Activated naive CD4-positive, alpha-beta T cell treated with anti-CD3 and anti-CD28 coated beads, Interleukin-2, amount 50 U/mL, for 72 hours (primary cell): ENCODE data around the gene WNT1. TPM values are rescaled to one million over a fixed set of nuclear protein-coding genes. Genes with fewer than 3 reads are reported as not detected.

Experiments
- ATAC-seq, 2 donors: fragments of 150-1000 bp; cut with Tn5 transposase; 2 replicates each; pipeline ENCODE4 v1.10.0; 2021; ENCODE audit warnings: mild to moderate bottlenecking in 2 of 2, moderate library complexity in 2 of 2
- DNase-seq, 2 donors: peaks; one replicate each; pipeline ENCODE4 v3.0.0; 2021 to 2022; ENCODE audit warnings: low spot score in 2 of 2
- H3K27ac Mint-ChIP-seq, 2 donors: one replicate each; pipeline ENCODE4 v1.8.0; 2022; ENCODE audit warnings: mild to moderate bottlenecking in 2 of 2, mixed read lengths in 2 of 2
- H3K36me3 Mint-ChIP-seq, 2 donors: one replicate each; pipeline ENCODE4 v1.8.0; 2022; ENCODE audit warnings: mixed read lengths in 2 of 2
- H3K9me3 Mint-ChIP-seq, 2 donors: one replicate each; pipeline ENCODE4 v1.8.0; 2022; ENCODE audit warnings: mixed read lengths in 2 of 2
- total RNA-seq, 2 donors: library from RNA; stranded (reverse); gene quantifications; one replicate each; pipeline ENCODE4 v1.2.3, GENCODE V29; 2022

Gene WNT1
- total RNA-seq, 2 donors from 2014 or later: 0.27 TPM; not detected in 1

DNA sequence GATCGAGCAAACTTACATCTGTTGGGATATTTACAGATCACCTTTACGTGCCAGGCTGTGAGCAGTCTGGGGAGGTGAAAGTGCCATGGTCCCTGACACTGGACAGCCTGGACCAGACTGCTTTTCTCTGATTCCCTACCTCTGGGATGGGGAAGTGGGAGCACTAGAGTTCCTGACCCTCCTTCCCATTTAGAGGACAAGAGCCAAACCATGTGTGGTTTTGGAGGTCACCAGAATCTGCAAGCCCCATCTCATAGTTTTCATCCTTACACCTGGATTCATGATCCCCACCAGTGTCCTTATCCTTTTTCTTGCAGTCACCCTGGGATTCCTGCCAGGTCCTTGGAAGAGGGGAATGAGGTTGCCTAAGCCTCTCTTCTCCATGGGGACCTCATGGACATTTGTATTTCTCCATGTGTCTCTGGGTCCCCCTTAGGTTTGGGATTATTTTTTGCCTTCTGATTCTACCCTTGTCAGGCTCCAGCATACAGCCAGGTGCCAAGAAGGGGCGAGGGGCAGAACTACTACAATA lies 5.1 kb upstream of the WNT1 start:
- DNase-seq (no peak), ATAC-seq (no peak)
- H3K9me3 Mint-ChIP-seq: no peaks in the 10 kb centered on the region
- no peaks in the 10 kb centered on the region for H3K36me3 Mint-ChIP-seq
- no peak overlapping the region for H3K27ac Mint-ChIP-seq

DNA sequence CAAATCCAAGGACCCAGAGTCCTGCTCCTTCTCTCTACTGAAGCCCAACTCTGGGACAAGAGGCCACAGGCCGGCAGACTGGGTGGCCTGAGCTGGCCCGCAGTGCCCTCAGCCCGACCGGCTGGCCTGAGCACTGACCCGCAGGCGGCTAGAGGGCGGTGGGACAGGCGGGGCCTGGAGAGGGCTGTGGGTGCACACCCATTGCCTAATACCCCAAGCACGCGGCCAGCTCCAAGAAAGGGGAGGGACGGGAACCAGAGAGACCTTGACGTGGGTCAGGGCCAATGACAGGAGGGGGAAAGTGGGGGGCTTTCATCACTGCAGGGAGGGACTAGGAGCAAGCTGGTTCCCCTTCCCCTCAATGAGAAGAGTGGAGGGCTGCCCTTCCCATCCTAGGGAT lies 4.6 kb upstream of the WNT1 start:
- DNase-seq (no peak), ATAC-seq (no peak)
- Mint-ChIP-seq H3K9me3 (no peaks in the 10 kb centered on the region), H3K36me3 (no peaks in the 10 kb centered on the region), H3K27ac (no peak overlapping the region)

GRCh38 chr12:48973941-48974673 lies 4.0 kb upstream of the WNT1 start:
- H3K9me3 Mint-ChIP-seq: no peaks in the 10 kb centered on the region
- DNase-seq: peak in 1 of 2 donors; percentile 60
- ATAC-seq: no peak
- no peak overlapping the region for H3K27ac Mint-ChIP-seq
- H3K36me3 Mint-ChIP-seq: no peaks in the 10 kb centered on the region

GRCh38 chr12:48977290-48978281 lies 536 bp upstream of the WNT1 start:
- ATAC-seq: peak; percentile 76 to 79
- Mint-ChIP-seq H3K36me3 (peaks cover 6 to 26% of the 10 kb centered on the region in 2 donors), H3K9me3 (no peaks in the 10 kb centered on the region), H3K27ac (peak overlapping the region in 1 of 2 donors; percentile 75)
- DNase-seq: peak; percentile 90 to 95

DNA sequence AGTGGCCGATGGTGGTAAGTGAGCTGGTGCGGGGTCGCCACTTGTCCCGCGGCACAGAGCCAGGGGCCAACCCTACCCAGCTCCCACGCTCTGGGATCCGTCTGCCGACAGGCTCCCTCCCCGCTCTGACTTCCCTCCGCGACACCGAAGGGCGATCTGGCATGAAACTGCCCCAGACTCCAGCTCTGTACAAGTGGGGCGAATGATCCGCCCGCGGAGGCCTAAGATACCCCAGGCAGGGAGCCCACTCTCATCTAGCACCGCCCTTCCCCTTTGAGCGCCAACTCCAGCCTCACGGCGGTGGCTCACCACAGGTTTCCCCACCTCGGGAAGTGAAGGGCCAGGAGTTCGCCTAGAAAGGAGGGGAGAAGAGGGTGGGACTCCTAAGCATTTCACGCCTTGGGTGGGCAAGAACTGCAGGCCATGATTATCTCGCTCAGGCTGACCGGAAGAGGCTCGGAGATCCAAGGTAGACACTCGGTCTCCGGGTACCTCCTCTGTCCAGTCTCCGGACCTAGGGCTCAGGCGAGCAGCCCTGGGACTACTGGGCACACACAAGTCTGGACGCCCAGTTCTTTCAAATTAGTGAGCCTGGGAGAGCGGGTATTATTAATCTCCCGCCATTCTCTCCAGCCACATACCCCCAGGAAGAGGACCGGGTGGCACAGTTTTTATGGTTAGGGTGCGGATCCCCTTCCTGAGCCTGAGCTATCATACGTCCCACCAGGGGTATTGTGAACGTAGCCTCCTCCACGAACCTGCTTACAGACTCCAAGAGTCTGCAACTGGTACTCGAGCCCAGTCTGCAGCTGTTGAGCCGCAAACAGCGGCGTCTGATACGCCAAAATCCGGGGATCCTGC lies 849 bp downstream of the WNT1 start:
- H3K36me3 Mint-ChIP-seq: peaks cover 6 to 27% of the 10 kb centered on the region in 2 donors
- no peak for ATAC-seq
- no peaks in the 10 kb centered on the region for H3K9me3 Mint-ChIP-seq
- DNase-seq: no peak
- H3K27ac Mint-ChIP-seq: peak overlapping the region in 1 of 2 donors; percentile 31

GRCh38 chr12:48979602-48980388 lies 1.7 kb downstream of the WNT1 start:
- Mint-ChIP-seq H3K36me3 (peaks cover 6 to 27% of the 10 kb centered on the region in 2 donors), H3K9me3 (no peaks in the 10 kb centered on the region), H3K27ac (no peak overlapping the region)
- ATAC-seq (no peak), DNase-seq (peak in 1 of 2 donors; percentile 32)

GRCh38 chr12:48980389-48980952 lies 2.3 kb downstream of the WNT1 start:
- H3K36me3 Mint-ChIP-seq: peaks cover 6 to 27% of the 10 kb centered on the region in 2 donors
- DNase-seq (peak in 1 of 2 donors; percentile 51), ATAC-seq (peak in 1 of 2 donors; percentile 24)
- H3K9me3 Mint-ChIP-seq: no peaks in the 10 kb centered on the region
- no peak overlapping the region for H3K27ac Mint-ChIP-seq

DNA sequence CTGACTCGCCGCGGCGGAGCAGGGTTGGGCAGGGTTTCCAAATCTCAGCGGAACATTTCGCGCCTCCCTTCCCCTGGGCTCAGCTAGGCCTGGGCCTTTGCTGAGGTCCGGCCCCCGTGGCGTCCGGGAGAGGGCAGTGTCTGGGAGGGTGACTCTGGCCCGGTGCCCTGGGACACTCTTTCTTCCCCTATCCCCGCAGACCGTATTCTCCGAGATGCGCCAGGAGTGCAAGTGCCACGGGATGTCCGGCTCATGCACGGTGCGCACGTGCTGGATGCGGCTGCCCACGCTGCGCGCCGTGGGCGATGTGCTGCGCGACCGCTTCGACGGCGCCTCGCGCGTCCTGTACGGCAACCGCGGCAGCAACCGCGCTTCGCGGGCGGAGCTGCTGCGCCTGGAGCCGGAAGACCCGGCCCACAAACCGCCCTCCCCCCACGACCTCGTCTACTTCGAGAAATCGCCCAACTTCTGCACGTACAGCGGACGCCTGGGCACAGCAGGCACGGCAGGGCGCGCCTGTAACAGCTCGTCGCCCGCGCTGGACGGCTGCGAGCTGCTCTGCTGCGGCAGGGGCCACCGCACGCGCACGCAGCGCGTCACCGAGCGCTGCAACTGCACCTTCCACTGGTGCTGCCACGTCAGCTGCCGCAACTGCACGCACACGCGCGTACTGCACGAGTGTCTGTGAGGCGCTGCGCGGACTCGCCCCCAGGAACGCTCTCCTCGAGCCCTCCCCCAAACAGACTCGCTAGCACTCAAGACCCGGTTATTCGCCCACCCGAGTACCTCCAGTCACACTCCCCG lies 3.0 kb downstream of the WNT1 start:
- H3K27ac Mint-ChIP-seq: no peak overlapping the region
- DNase-seq (peak in 1 of 2 donors; percentile 30), ATAC-seq (peak in 1 of 2 donors; percentile 29)
- H3K9me3 Mint-ChIP-seq: no peaks in the 10 kb centered on the region
- H3K36me3 Mint-ChIP-seq: peaks cover 6 to 27% of the 10 kb centered on the region in 2 donors

DNA sequence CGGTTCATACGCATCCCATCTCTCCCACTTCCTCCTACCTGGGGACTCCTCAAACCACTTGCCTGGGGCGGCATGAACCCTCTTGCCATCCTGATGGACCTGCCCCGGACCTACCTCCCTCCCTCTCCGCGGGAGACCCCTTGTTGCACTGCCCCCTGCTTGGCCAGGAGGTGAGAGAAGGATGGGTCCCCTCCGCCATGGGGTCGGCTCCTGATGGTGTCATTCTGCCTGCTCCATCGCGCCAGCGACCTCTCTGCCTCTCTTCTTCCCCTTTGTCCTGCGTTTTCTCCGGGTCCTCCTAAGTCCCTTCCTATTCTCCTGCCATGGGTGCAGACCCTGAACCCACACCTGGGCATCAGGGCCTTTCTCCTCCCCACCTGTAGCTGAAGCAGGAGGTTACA lies 3.6 kb downstream of the WNT1 start:
- DNase-seq (no peak), ATAC-seq (no peak)
- H3K27ac Mint-ChIP-seq: no peak overlapping the region
- peaks cover 6 to 27% of the 10 kb centered on the region in 2 donors for H3K36me3 Mint-ChIP-seq
- no peaks in the 10 kb centered on the region for H3K9me3 Mint-ChIP-seq

- no peak for ATAC-seq
- peaks cover 6 to 27% of the 10 kb centered on the region in 2 donors for H3K36me3 Mint-ChIP-seq
- no peak overlapping the region for H3K27ac Mint-ChIP-seq
- DNase-seq: no peak
- H3K9me3 Mint-ChIP-seq: no peaks in the 10 kb centered on the region
Measured at GRCh38 chr12:48982397-48983080, 4.4 kb downstream of the WNT1 start.

GRCh38 chr12:48985475-48985897 lies 7.4 kb downstream of the WNT1 start:
- H3K36me3 Mint-ChIP-seq: peaks cover 6 to 22% of the 10 kb centered on the region in 2 donors
- H3K27ac Mint-ChIP-seq: no peak overlapping the region
- H3K9me3 Mint-ChIP-seq: no peaks in the 10 kb centered on the region
- no peak for DNase-seq
- ATAC-seq: no peak

DNA sequence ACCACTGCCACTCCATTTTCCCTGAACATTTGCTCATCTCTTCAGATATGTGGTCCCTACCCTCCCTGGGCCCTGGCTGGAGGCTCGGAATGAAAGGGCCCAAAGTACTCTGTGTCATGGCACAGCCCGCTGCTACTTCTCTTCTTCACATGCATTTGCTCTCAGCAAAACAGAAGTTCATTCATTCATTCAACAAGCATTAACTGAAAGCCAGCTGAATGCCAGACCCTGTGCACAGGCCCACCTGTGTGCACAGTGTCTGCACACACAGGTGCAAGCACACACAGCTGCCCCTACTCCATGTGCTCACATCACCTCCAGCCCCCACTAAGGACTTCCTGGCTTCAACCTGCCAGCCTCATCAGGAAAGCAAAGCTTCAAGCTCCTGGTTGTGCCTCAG lies 7.8 kb downstream of the WNT1 start:
- no peak overlapping the region for H3K27ac Mint-ChIP-seq
- DNase-seq (no peak), ATAC-seq (no peak)
- no peaks in the 10 kb centered on the region for H3K9me3 Mint-ChIP-seq
- H3K36me3 Mint-ChIP-seq: peaks cover 6 to 18% of the 10 kb centered on the region in 2 donors

DNA sequence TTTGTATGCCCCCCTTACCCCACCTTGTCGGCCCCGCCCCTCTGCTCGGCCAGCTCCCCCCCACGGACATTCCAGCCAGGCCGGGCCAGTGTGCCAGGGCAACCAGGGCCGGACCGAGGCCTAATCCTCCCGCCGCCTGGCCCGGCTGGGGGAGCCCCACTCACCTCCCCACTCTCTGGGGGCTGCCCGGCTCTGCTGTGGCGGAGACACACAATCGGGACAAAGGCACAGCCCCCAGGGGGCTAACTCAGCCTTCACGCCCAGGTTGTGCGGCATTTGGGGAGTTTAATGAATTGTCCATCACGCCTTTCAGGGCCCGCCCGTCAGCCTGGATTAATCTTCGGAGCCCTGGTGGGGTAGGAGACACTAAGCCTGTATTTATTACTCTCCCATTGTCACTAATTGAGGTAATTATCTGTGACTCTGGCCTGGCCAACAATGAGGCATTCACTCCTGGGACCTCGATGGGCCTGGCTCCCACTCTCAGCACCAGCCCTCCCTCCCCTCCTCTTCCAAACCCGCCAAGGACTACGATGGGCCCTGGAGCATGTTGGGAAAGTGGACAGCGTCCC lies 8.7 kb downstream of the WNT1 start:
- H3K27ac Mint-ChIP-seq: no peak overlapping the region
- H3K9me3 Mint-ChIP-seq: no peaks in the 10 kb centered on the region
- DNase-seq (no peak), ATAC-seq (no peak)
- peaks cover 1 to 9% of the 10 kb centered on the region in 2 donors for H3K36me3 Mint-ChIP-seq
